ENCODE data around the gene COX11. TPM values are rescaled to one million over a fixed set of nuclear protein-coding genes. Genes with fewer than 3 reads are reported as not detected.

Gene COX11
- total RNA-seq, 8 experiments from 2014 or later = 56.2 to 98.7 (median 66.9) TPM

- ATAC-seq (replicated peaks in 6 of 8) = no peak
- 81 to 100% (median 98%) methylated on average over 2 to 5 of the region's 6 CpGs; no CpG with 5 or more reads in 4 of the 10 experiments for WGBS, 10 experiments
- H3K4me3 ChIP-seq = no peak overlapping the region
- no peaks in the 10 kb centered on the region for H3K4me1 ChIP-seq (replicated peaks in 1 of 2)
- H3K27ac ChIP-seq = no peak overlapping the region
- in situ Hi-C loops (cut with MboI; ENCODE audit: low pct_unique_long_range_greater_than_20kb in 2 of 9, low sequenced_read_pairs in 9 of 9, unreplicated experiment in 9 of 9) = no loop called here
Observed at GRCh38 chr17:54920819-54921218, 47.6 kb downstream of the COX11 start.

DNA sequence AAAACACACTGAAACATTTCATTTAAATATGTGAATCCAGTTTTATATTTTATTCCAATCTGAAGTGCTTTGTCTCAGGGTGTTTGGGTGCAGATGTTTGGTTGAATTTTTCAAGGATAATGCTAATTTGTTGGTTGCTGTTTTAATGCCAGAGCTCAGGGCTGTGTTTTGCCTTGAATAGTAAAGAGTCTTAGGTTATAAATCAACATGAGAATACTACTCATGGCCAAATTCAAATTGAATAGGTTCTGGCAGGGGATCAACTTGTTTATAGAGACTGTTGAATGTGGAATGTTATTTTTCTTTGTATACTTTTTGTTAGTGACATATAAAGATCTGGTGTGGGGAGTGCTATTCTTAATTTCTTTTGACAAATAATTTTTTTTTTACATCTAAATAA, 49.0 kb downstream of the COX11 start:
- in situ Hi-C loops (cut with MboI; ENCODE audit: low pct_unique_long_range_greater_than_20kb in 2 of 9, low sequenced_read_pairs in 9 of 9, unreplicated experiment in 9 of 9) = no loop called here
- Histone ChIP-seq H3K4me1 (replicated peaks in 1 of 2) (no peaks in the 10 kb centered on the region), H3K4me3 (no peak overlapping the region), H3K27ac (no peak overlapping the region)
- peak in 3 of 8 experiments; percentile 82 to 96 (median 91) for ATAC-seq (replicated peaks in 6 of 8)

DNA sequence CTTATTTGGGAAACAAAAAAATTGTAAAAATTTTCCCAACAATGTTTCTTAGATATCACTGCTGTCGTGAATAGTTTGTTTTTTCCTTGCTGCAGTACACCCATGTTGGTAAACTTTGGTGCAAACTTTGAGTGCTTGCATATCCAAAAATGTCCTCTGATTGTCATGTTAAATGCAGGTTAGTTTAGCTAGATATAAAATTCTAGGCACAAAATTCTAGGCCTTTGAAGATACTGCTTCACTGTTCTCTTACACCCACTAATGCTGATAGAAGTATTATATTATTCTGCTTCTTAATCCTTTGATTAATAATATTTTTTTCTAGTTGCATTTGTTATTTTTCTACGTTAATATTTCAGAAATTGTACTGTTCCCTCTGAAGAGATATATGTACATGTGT, 51.7 kb downstream of the COX11 start:
- H3K27ac ChIP-seq = no peak overlapping the region
- ATAC-seq (replicated peaks in 6 of 8) = no peak
- WGBS, 10 experiments = 26 to 100% (median 97%) methylated on average over 1 to 2 of the region's 2 CpGs; no CpG with 5 or more reads in 1 of the 10 experiments
- in situ Hi-C loops (cut with MboI; ENCODE audit: low pct_unique_long_range_greater_than_20kb in 2 of 9, low sequenced_read_pairs in 9 of 9, unreplicated experiment in 9 of 9) = no loop called here
- no peaks in the 10 kb centered on the region for H3K4me1 ChIP-seq (replicated peaks in 1 of 2)
- H3K4me3 ChIP-seq = no peak overlapping the region

Other genes starting within 250 kb of the COX11 start
- 10 to 100 TPM in 5 of 8 experiments, 1 to 10 TPM in 3; 5.0 to 51.3 (median 14.9) TPM for gene TOM1L1, start 67.8 kb downstream of the COX11 start, total RNA-seq
- 10 to 100 TPM in 7 of 8 experiments, 1 to 10 TPM in 1; 9.3 to 37.2 (median 15.7) TPM for gene STXBP4, start 111 bp upstream of the COX11 start, total RNA-seq

All from motor neuron (in vitro differentiated cells).